CD4-positive, CD25-positive, alpha-beta regulatory T cell (primary cell): ENCODE data around the gene DPH2. TPM values are rescaled to one million over a fixed set of nuclear protein-coding genes. Genes with fewer than 3 reads are reported as not detected.
A peak's percentile ranks its signal among the peaks of the same experiment; 100 is the strongest.

ENCODE experiments used
- ATAC-seq, 2 donors: fragments of 150-1000 bp; cut with Tn5 transposase; one replicate each; pipeline ENCODE4 v1.10.0; 2021; ENCODE audit warnings: low read depth in 2 of 2, moderate number of reproducible peaks in 2 of 2, moderate library complexity in 1 of 2
- DNase-seq, 3 donors: peaks; one replicate each; pipeline versions ENCODE4 v3.0.0 to v3.0.0-alpha.2; 2012 to 2022; ENCODE audit warnings: mixed read lengths in 1 of 3
- H3K27ac ChIP-seq: one replicate; pipeline ENCODE4 v1.7.0; 2013; ENCODE audit warnings: mild to moderate bottlenecking, low read length; ENCODE audit not compliant: insufficient read depth, poor library complexity, severe bottlenecking
- H3K27me3 ChIP-seq: one replicate; pipeline ENCODE4 v1.7.0; 2013; ENCODE audit warnings: low read length; ENCODE audit not compliant: control insufficient read depth, insufficient read depth
- H3K36me3 ChIP-seq: one replicate; pipeline ENCODE4 v1.7.0; 2013; ENCODE audit warnings: mild to moderate bottlenecking, low read length, moderate library complexity; ENCODE audit not compliant: control insufficient read depth, insufficient read depth
- H3K4me1 ChIP-seq: 2 replicates; pipeline ENCODE4 v1.7.0; 2013; ENCODE audit warnings: mild to moderate bottlenecking, low read length; ENCODE audit not compliant: insufficient read depth, control insufficient read depth, poor library complexity, severe bottlenecking
- H3K4me3 ChIP-seq: one replicate; pipeline ENCODE4 v1.7.0; 2013; ENCODE audit warnings: low read depth, mild to moderate bottlenecking, low read length, moderate library complexity
- H3K9me3 ChIP-seq, 2 experiments: 1 replicate in 1 of 2; 2 replicates in 1 of 2; pipeline ENCODE4 v1.7.0; 2013; ENCODE audit warnings: low read length in 2 of 2, mild to moderate bottlenecking in 1 of 2, moderate library complexity in 1 of 2; ENCODE audit not compliant: control insufficient read depth in 2 of 2
- H3K27ac Mint-ChIP-seq, 3 donors: one replicate each; pipeline ENCODE4 v1.8.0; 2020 to 2022; ENCODE audit warnings: mild to moderate bottlenecking in 3 of 3, mixed read lengths in 3 of 3, moderate library complexity in 2 of 3
- H3K27me3 Mint-ChIP-seq: one replicate; pipeline ENCODE4 v1.8.0; 2022; ENCODE audit warnings: mild to moderate bottlenecking, mixed read lengths
- H3K36me3 Mint-ChIP-seq: one replicate; pipeline ENCODE4 v1.8.0; 2020; ENCODE audit warnings: mixed read lengths
- H3K4me1 Mint-ChIP-seq, 4 donors: one replicate each; pipeline ENCODE4 v1.8.0; 2020 to 2022; ENCODE audit warnings: mixed read lengths in 4 of 4, mild to moderate bottlenecking in 1 of 4
- H3K4me3 Mint-ChIP-seq, 4 donors: one replicate each; pipeline ENCODE4 v1.8.0; 2020 to 2022; ENCODE audit warnings: mild to moderate bottlenecking in 4 of 4, mixed read lengths in 4 of 4, moderate library complexity in 3 of 4
- H3K9me3 Mint-ChIP-seq, 7 donors: one replicate each; pipeline ENCODE4 v1.8.0; 2020 to 2022; ENCODE audit warnings: mixed read lengths in 7 of 7, mild to moderate bottlenecking in 3 of 7, moderate library complexity in 2 of 7
- polyA plus RNA-seq, 4 donors: library from polyadenylated mRNA; unstranded; fragments of 300-500 nt; fragmentation: Illumina TruSeq; gene quantifications; one replicate each; pipeline ENCODE4 v1.2.3, GENCODE V29; 2021
- total RNA-seq: library from RNA; stranded (reverse); gene quantifications from one replicate; pipeline ENCODE4 v1.2.3, GENCODE V29; 2022

The DPH2 gene
- total and polyA plus RNA-seq, 5 donors from 2014 or later = 17.2 to 25.0 (median 18.9) TPM

GRCh38 chr1:43981636-43982035 lies 11.8 kb downstream of the DPH2 start:
- no peak for ATAC-seq
- Mint-ChIP-seq H3K27me3 (no peaks in the 10 kb centered on the region), H3K36me3 (peaks cover 18% of the 10 kb centered on the region), H3K9me3 (peaks cover 0 to 1% (median 0%) of the 10 kb centered on the region in 7 donors), H3K27ac (no peak overlapping the region), H3K4me3 (peak overlapping the region in 2 of 4 donors; percentile 13 to 79), H3K4me1 (peaks cover 7 to 43% (median 20%) of the 10 kb centered on the region in 4 donors)
- Histone ChIP-seq H3K4me3 (no peak overlapping the region), H3K4me1 (peaks cover 19% of the 10 kb centered on the region), H3K36me3 (peaks cover 16% of the 10 kb centered on the region), H3K27ac (no peak overlapping the region), H3K9me3 (no peaks in the 10 kb centered on the region), H3K27me3 (no peaks in the 10 kb centered on the region)
- no peak for DNase-seq

- Histone ChIP-seq H3K4me1 (peaks cover 13% of the 10 kb centered on the region), H3K4me3 (no peak overlapping the region), H3K36me3 (peaks cover 10% of the 10 kb centered on the region), H3K27ac (no peak overlapping the region), H3K27me3 (no peaks in the 10 kb centered on the region), H3K9me3 (no peaks in the 10 kb centered on the region)
- ATAC-seq = no peak
- peaks cover 12% of the 10 kb centered on the region for H3K36me3 Mint-ChIP-seq
- peaks cover 0 to 1% (median 0%) of the 10 kb centered on the region in 7 donors for H3K9me3 Mint-ChIP-seq
- H3K4me1 Mint-ChIP-seq = peaks cover 3 to 37% (median 14%) of the 10 kb centered on the region in 4 donors
- peak overlapping the region in 2 of 4 donors; percentile 65 to 66 for H3K4me3 Mint-ChIP-seq
- H3K27ac Mint-ChIP-seq = no peak overlapping the region
- no peaks in the 10 kb centered on the region for H3K27me3 Mint-ChIP-seq
- no peak for DNase-seq
These were observed 12.4 kb downstream of the DPH2 start for GRCh38 chr1:43982241-43982640.

- H3K9me3 Mint-ChIP-seq = peaks cover 0 to 1% (median 0%) of the 10 kb centered on the region in 7 donors
- H3K4me3 Mint-ChIP-seq = peak overlapping the region in 2 of 4 donors; percentile 65 to 66
- no peak for ATAC-seq
These were observed 13.0 kb downstream of the DPH2 start for GRCh38 chr1:43982808-43983207.

GRCh38 chr1:43983253-43983899 lies 13.6 kb downstream of the DPH2 start:
- no peak overlapping the region for H3K27ac Mint-ChIP-seq

More at GRCh38 chr1:43982808-43983207, 13.0 kb downstream of the DPH2 start:
- Histone ChIP-seq H3K27ac (no peak overlapping the region), H3K36me3 (peaks cover 5% of the 10 kb centered on the region), H3K9me3 (no peaks in the 10 kb centered on the region), H3K4me1 (peaks cover 12% of the 10 kb centered on the region), H3K4me3 (no peak overlapping the region), H3K27me3 (no peaks in the 10 kb centered on the region)
- peaks cover 0 to 31% (median 9%) of the 10 kb centered on the region in 4 donors for H3K4me1 Mint-ChIP-seq
- peaks cover 6% of the 10 kb centered on the region for H3K36me3 Mint-ChIP-seq
- DNase-seq = no peak
- H3K27ac Mint-ChIP-seq = no peak overlapping the region
- H3K27me3 Mint-ChIP-seq = no peaks in the 10 kb centered on the region

GRCh38 chr1:43984855-43985254 lies 15.0 kb downstream of the DPH2 start:
- DNase-seq = no peak
- no peaks in the 10 kb centered on the region for H3K27me3 Mint-ChIP-seq
- no peaks in the 10 kb centered on the region for H3K36me3 Mint-ChIP-seq
- peaks cover 0 to under 1% (median 0%) of the 10 kb centered on the region in 7 donors for H3K9me3 Mint-ChIP-seq
- Histone ChIP-seq H3K27ac (no peak overlapping the region), H3K36me3 (no peaks in the 10 kb centered on the region), H3K27me3 (no peaks in the 10 kb centered on the region), H3K4me1 (peaks cover under 1% of the 10 kb centered on the region), H3K4me3 (no peak overlapping the region), H3K9me3 (no peaks in the 10 kb centered on the region)
- H3K4me3 Mint-ChIP-seq = no peak overlapping the region
- no peak overlapping the region for H3K27ac Mint-ChIP-seq
- ATAC-seq = no peak
- H3K4me1 Mint-ChIP-seq = peaks cover 0 to 18% (median 4%) of the 10 kb centered on the region in 4 donors

More at GRCh38 chr1:43983253-43983899, 13.6 kb downstream of the DPH2 start:
- peaks cover 0 to 26% (median 6%) of the 10 kb centered on the region in 4 donors for H3K4me1 Mint-ChIP-seq
- peak overlapping the region in 3 of 4 donors; percentile 5 to 64 (median 42) for H3K4me3 Mint-ChIP-seq
- H3K36me3 ChIP-seq = no peaks in the 10 kb centered on the region
- H3K4me1 ChIP-seq = peaks cover 11% of the 10 kb centered on the region
- H3K27ac ChIP-seq = no peak overlapping the region
- ATAC-seq (no peak), DNase-seq (no peak)
- H3K4me3 ChIP-seq = no peak overlapping the region
- peaks cover 0 to 1% (median 0%) of the 10 kb centered on the region in 7 donors for H3K9me3 Mint-ChIP-seq
- H3K9me3 ChIP-seq = no peaks in the 10 kb centered on the region
- H3K27me3 ChIP-seq = no peaks in the 10 kb centered on the region
- H3K36me3 Mint-ChIP-seq = peaks cover under 1% of the 10 kb centered on the region
- no peaks in the 10 kb centered on the region for H3K27me3 Mint-ChIP-seq

- Histone ChIP-seq H3K27me3 (no peaks in the 10 kb centered on the region), H3K4me3 (no peak overlapping the region), H3K9me3 (no peaks in the 10 kb centered on the region), H3K27ac (no peak overlapping the region), H3K4me1 (peaks cover 4% of the 10 kb centered on the region), H3K36me3 (no peaks in the 10 kb centered on the region)
- Mint-ChIP-seq H3K27ac (no peak overlapping the region), H3K4me3 (peak overlapping the region in 1 of 4 donors; percentile 35), H3K36me3 (no peaks in the 10 kb centered on the region), H3K4me1 (peaks cover 0 to 11% (median under 1%) of the 10 kb centered on the region in 4 donors), H3K27me3 (no peaks in the 10 kb centered on the region), H3K9me3 (no peaks in the 10 kb centered on the region)
- ATAC-seq (no peak), DNase-seq (no peak)
These were observed 16.3 kb downstream of the DPH2 start for GRCh38 chr1:43985984-43986595.

- Histone ChIP-seq H3K9me3 (no peaks in the 10 kb centered on the region), H3K4me3 (no peak overlapping the region), H3K27me3 (no peaks in the 10 kb centered on the region), H3K36me3 (no peaks in the 10 kb centered on the region), H3K4me1 (peaks cover 7% of the 10 kb centered on the region), H3K27ac (no peak overlapping the region)
- no peaks in the 10 kb centered on the region for H3K9me3 Mint-ChIP-seq
- no peaks in the 10 kb centered on the region for H3K36me3 Mint-ChIP-seq
- no peaks in the 10 kb centered on the region for H3K27me3 Mint-ChIP-seq
- ATAC-seq (no peak), DNase-seq (no peak)
- H3K4me3 Mint-ChIP-seq = peak overlapping the region in 1 of 4 donors; percentile 35
- peaks cover 0 to 12% (median 3%) of the 10 kb centered on the region in 4 donors for H3K4me1 Mint-ChIP-seq
- no peak overlapping the region for H3K27ac Mint-ChIP-seq
These were observed 16.9 kb downstream of the DPH2 start for GRCh38 chr1:43986712-43987111.
